Epithelial cell of umbilical artery (primary cell): ENCODE measurements around the gene GATAD2B. TPM values are rescaled to one million over a fixed set of nuclear protein-coding genes. Genes with fewer than 3 reads are reported as not detected.

ENCODE experiments used
- total RNA-seq: library from RNA; depleted of rRNA; stranded (reverse); fragments of >200 nt; gene quantifications from 2 replicates; pipeline ENCODE4 v1.2.3, GENCODE V29; 2014

Gene GATAD2B
- total RNA-seq, result 2.3 and 3.2 TPM in 2 replicates

DNA sequence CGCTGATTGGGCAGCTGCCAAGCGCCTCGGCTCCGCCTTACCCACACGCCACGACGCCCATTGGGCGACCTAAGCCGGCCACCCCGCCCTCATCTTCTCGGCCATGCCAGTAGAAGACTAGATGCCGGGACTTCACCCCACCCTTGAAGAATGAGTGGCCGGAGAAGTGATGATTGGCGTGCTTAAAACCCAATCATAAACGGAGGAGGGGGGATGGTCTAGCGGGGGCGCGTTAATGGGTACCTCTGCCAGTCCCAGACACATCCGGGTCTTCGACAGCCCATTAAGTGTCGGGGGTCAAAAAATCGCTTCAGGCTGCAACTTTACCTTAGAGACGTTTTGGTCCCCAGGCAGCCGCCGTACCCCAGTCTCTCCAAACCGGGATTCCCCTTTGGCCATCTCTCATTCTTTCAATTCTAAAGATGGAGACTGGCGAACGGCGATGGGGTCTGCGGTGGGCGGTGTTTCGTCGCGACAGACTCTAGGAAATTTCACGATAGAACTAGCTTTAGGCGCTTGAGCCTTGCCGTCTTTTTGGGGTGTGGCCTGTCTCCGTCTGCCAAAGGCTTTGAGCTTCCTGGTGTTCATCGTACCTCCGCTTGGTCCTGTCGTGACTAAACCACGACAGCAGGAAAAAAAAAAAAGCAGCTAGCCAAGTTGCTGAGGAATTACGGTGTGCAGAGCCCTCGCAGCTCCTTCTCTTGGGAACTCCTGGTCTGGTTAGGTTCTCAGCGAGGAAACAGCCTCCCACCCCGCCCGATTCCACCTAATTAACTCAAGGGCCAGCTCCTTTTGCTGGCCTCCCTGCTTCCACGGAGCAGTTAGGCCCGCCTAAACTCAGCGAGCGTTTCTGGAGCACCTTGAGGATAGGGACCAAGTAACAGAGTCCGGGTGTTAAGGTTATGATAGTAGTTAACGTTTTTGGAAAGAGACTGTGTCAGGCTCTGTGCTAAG, at the start of gene GATAD2B:
TSS of gene GATAD2B (minus strand) at position 1 of the 954 bp plus-strand sequence. CDS start 94,625 bp downstream, outside the sequence.

DNA sequence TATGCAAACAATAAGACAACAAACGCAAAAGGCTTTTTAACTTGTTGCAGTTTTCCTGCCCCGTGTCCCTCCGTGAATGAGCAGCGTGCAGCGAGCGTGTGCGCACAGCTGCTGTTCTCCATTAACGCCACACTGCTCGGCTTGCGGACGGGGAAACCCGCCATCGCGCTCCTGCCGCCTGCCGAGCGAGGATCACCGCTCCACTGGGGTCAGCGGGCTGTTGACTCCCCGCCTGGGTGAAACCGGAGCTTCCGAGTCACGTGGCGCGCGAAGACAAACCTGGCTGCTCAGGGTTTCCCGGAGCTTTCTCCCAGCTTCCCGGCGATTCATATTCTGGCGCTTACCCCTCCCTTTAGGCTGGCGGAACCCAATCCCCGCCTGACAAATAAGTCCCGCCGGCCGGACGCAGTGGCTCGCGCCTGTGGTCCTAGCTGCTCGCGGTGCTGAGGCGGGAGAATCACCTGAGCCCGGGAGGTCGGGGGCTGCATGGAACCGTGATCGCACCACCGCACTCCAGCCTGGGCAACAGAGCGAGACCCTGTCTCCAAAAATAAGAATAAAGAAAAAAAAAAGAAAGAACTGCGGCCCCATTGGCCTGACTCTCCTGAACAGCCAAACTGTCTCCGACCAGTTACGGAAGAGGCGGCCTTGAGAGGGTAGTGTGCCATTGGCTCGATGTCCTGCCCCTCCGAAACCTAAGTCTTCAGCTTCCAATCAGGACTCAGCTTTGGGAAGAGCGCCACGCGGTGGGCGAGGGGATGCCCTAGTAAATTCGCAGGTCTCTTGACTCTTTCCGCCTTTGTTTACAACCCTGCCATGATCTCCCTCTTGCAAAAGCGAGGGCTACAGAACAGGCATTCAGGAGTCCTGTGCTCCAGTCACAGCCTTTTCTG, 44.6 kb upstream of the GATAD2B start, which contains the start of gene CREB3L4:
TSS of gene CREB3L4 (plus strand) at position 796 of the 893 bp plus-strand sequence. CDS start 624 bp downstream, outside the sequence.

DNA sequence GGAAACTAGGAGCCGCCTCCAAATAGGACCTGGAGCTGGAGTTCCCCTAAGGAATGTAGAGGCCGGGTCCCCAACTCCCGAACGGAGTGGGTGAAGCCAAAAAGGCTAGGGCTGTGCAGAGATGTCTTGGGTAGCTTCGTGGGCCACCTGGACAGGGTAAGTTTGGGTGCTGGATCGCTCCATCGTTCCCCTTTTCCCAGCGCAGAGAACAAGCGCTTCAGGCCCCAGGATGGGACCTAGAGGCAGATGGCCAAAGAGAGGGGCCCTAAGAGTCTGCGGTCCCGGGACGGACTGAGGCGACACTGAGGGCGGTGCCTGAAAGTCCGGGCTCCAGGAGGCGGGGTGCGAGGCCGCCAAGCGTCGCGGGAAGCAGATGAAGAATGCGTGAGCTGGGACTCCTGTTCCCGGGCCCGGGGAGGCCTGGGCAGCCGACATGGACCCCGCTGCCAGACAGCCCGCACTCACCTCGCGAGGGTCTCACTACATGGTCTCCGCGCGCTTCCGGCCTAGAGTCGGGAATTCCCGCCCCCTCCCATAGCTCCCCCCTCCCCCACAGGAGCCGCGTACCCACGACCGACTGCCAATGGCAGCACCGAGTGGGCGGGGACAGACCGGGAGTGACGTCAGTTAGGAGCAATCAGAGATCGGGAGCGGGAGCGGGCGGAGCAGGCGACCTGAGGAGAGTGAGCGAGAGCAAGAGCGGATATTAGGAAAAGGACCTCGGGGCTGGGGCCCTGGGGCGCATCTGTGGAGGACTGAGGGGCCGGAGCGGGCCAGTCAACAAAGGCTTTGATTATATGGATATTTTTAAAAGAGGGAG, 40.5 kb upstream of the GATAD2B start, which contains the start of gene SLC39A1:
TSS of gene SLC39A1 (minus strand) at position 508 of the 820 bp plus-strand sequence. CDS start 822 bp downstream, outside the sequence.

DNA sequence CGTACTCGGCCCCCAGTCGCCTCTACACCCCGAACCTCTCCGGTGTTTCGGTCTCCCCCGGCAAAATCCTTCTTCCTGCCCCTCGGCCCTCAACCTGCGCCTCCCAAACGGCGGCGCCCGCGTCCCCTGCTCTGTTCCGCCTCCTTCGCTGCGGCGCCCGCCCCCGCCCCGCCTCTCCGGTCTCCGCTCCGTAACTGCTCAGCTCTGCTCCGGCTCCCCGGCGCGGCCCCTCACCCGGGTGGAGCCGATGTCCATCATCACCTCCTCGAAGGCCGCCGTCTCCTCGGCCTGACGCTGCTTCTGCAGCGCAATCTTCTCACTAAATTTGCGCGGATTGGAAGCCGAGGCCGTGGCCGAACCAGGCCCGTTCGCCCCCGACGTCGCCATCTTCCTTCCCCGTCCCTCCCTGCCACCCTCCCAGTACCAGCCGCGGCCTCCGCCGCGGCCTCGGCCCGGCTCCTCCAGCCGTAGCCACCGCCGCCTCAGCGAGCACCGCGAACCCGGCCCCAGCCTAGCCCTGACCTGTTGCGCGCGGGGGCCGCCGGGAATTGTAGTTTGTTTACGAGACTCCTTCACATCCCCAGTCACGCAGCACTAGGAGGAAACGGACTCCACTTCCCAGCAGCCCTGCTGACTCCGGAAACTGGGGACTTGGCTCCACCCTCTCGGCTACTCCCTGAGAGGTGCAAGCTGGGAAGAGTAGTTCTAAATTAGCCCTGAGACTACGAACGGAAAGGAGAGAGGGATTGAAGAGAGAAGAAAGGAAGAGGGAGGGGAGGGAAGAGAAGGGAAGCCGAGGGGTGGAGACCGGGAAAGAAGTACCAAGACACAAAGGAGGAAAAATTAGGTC, 35.6 kb upstream of the GATAD2B start, which contains the start of gene CRTC2:
TSS of gene CRTC2 (minus strand) at position 502 of the 850 bp plus-strand sequence. CDS start at position 387, 115 bp downstream.

GRCh38 chr1:153946622-153947241, 24.0 kb upstream of the GATAD2B start, which contains the start of gene DENND4B:
Gene DENND4B, minus strand, starts transcription at chr1:153946718. Its CDS starts 2,344 bp downstream, at chr1:153944374.

DNA sequence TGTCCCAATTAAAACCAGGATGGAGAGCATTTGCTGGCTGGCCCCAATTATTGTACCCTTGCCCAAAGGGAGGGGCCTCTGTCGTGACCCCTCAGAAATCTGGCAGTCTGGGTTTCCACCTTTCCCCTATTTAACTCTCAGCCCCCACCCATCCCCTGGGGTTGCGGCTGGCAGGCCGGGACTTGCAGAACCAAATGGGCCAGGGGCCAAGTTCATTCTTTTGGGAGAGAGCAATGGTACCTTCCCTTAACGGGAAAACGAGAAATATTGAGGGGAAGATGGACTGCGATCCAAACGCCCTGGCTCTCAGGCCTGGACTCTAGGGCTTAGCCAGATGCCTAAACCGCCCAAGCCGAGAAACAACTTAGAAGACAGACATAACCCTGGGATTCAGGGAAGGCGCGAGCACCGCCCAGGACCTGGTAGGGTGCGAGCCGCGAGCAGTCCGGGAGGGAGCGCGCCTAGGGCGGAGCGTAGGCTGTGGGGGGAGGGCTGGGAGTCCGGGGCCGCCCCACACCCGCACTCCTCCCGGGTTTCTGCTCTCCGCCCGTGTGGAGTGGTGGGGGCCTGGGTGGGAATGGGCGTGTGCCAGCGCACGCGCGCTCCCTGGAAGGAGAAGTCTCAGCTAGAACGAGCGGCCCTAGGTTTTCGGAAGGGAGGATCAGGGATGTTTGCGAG, 147.9 kb downstream of the GATAD2B start, which contains the start of gene SLC27A3:
TSS of gene SLC27A3 (plus strand) at position 628 of the 678 bp plus-strand sequence. CDS start 91 bp downstream, outside the sequence.

Other genes with a start within 250 kb of the GATAD2B start
- gene NPR1, start 244.3 kb downstream of the GATAD2B start, total RNA-seq, result 2.6 and 6.7 TPM in 2 replicates
- gene INTS3, start 194.9 kb downstream of the GATAD2B start, total RNA-seq, result 21.4 and 26.3 TPM in 2 replicates
- gene SLC27A3, start 147.6 kb downstream of the GATAD2B start, total RNA-seq, result 13.8 and 19.8 TPM in 2 replicates
- gene DENND4B, start 23.7 kb upstream of the GATAD2B start, total RNA-seq, result 12.0 and 13.1 TPM in 2 replicates
- gene CRTC2, start 35.6 kb upstream of the GATAD2B start, total RNA-seq, result 1.8 and 2.3 TPM in 2 replicates
- 101 and 104 TPM in 2 replicates for gene SLC39A1, start 40.6 kb upstream of the GATAD2B start, total RNA-seq
- 6.1 and 6.8 TPM in 2 replicates for gene CREB3L4, start 44.9 kb upstream of the GATAD2B start, total RNA-seq
- 126 and 138 TPM in 2 replicates for gene JTB, start 54.7 kb upstream of the GATAD2B start, total RNA-seq
- 37.4 and 44.2 TPM in 2 replicates for gene RAB13, start 63.4 kb upstream of the GATAD2B start, total RNA-seq
- 390 and 805 TPM in 2 replicates for gene RPS27, start 67.8 kb upstream of the GATAD2B start, total RNA-seq
- under 0.01 TPM in 1 of 2 replicates, not detected in the other for gene NUP210L, start 232.1 kb upstream of the GATAD2B start, total RNA-seq